ENCODE measurements around the gene SLC3A2.

DNA sequence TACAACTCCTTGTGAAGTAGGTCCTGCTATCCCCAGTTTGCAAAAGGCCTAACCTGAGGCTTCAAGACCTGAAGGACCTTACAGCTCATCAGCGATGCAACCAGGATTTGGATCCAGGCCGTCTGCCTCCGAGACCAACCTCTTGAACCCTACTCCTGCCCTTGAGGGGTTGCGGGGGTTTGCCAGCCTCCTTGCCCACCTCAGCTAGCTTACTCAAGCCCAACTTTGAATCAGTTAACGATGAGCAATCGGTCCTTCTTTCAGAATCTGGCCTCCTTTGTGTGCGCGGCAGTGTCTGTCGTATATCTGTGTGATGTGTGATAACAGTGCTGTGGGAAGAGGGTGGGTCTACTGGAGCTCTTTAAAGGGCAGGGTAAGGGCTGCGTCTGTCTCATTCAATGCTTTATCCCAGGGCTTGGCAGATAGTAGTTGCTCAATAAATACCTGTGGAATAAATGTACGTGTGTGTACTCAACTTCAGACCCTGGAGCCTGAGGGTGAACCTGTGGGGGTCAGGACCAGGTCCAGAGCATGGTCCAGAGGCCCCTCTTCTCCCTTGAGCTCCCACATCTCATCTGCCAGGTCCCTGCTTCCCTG is 37.3 kb downstream of the SLC3A2 start:
- TF ChIP-seq PRPF4 (IDR thresholded peaks at IDR 0.05; ENCODE audit: low read depth, low read length, poor library complexity, severe bottlenecking) = no peak
- TF ChIP-seq ZNF431 (CRISPR knock-in tag; IDR thresholded peaks at IDR 0.05; ENCODE audit: borderline replicate concordance, low read depth) = no peak
- no peak for TF ChIP-seq MTA3 (CRISPR knock-in tag; IDR thresholded peaks at IDR 0.05)
- TF ChIP-seq ZBTB1 (CRISPR knock-in tag; IDR thresholded peaks at IDR 0.05; ENCODE audit: borderline replicate concordance) = no peak
